Left hindlimb (tissue), 1 donor: ENCODE data around the gene SFRP5.
A peak's percentile ranks its signal among the peaks of the same experiment; 100 is the strongest.

Experiments used
- DNase-seq: peaks from one replicate; pipeline ENCODE4 v3.0.0-alpha.2; 2018

Gene SFRP5

GRCh38 chr10:97763947-97764346 lies 7.9 kb downstream of the SFRP5 start:
- no peak for DNase-seq

DNA sequence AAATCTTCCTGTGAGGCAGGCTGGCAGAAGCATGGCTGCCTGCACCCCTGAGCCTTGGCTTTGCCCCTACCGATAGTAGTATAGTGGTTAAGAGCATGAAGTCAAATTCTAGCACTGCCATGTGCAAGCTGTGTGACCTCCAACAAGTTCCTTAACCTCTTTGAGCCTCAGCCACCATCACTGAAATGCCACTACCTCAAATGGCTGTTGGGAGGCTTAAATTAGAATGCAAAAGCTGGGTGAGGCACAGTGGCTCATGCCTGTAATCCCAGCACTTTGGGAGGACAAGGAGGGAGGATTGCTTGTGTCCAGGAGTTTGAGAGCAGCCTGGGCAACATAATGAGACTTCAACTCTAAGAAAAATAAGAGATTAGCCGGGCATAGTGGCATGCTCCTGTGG lies 8.4 kb downstream of the SFRP5 start:
- DNase-seq: no peak

GRCh38 chr10:97762816-97763215 lies 9.0 kb downstream of the SFRP5 start:
- peak; percentile 63 for DNase-seq

GRCh38 chr10:97762056-97762455 lies 9.7 kb downstream of the SFRP5 start:
- no peak for DNase-seq

DNA sequence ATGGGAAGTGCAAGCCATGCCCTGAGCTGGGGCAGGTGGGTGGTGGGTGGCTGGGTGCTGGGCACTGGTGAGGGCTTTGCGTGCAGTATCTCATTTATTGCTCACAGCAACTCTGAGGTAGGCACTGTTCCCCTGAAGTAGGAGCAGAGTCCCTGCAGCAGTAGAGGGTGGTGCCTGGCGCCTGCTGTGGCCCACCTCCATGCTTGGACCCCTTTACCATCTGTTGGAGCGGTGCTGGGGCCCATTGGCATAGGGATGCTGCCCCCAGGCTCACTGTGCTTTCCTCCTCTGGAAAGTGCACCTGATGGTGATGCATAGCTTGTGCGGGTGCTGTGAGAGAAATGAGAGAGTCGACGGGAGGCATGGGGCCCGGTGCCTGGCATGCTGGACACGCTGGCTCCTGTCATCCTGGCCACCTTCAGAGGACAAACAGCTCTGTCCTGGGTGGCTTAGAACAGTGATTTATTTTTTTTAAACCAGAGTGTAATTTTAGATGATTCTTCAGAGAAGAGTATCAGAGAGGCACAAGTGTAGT lies 10.4 kb downstream of the SFRP5 start:
- no peak for DNase-seq

- no peak for DNase-seq
Observed at GRCh38 chr10:97760461-97761257, 11.1 kb downstream of the SFRP5 start.

DNA sequence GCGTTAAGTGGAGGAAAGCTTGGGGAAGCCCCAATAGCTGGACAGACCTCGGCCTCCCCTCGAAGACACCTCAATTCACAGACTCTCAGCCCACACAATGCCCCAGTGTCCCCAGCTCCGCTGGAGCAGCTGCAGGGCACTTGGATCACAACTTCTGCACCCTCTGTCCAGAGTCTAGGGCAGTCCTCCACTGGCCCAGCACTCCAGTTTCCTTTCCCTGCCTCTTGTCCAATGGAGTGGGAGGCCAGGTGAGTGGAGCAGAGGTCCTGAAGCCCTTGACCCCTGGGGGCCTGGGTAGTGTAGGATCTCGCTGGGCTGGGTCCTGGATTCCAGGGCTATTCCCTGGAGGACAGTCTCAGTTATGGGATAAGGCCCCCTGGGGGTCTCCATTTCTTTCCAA lies 11.9 kb downstream of the SFRP5 start:
- no peak for DNase-seq

DNA sequence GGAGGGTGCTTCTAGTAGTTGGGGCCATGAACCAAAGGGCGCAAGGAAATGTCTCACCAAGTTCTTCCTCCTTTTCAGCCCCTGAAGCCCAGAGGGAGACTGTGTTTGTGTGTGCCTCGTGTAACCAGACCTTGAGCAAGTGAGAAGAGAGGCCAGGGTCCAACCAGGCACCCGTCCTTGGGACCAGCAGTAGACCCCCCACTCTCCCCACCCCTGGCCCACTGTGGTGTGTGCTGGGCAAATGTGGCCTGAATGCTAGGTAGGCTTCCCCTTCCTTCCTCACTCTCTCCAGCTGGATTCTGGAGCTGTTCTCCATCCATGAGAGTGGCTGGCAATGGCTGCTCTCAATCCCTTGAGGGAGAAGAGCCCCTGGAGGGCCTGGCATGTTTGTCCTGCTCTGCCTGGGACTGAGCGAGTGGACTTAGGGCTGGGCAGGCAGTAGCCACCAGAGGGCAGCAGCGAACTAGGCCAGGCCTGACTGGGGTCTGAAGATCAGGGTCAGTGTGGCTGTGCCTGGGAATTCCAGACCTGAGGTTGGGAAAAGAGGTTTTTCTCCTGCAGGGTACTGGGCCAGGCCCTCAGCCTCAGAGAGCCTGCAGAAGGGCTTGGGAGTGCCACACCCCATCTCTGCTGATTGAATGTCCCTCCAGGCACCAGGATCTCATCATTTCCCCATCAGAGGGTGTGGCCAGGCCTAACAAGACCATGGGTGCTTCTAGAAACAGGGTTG lies 12.5 kb downstream of the SFRP5 start:
- no peak for DNase-seq

DNA sequence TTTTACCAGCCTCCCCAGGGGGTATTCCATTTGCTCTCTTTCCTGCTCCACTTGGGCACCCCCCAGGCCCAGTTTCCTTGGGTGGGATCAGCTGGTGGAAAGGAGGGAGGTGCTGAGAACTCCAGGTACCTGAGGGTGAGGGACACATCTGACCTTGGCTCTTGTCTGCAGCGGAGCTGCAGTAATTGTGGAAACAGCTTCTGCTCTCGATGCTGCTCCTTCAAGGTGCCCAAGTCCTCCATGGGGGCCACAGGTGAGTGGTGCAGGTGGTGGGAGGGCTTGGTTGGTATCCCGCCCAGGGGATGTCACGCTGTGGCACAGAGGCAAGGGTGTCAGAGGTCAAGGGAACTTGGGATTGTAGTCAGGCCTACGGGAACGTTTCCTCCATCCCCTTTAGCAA lies 14.3 kb downstream of the SFRP5 start:
- DNase-seq: no peak

DNA sequence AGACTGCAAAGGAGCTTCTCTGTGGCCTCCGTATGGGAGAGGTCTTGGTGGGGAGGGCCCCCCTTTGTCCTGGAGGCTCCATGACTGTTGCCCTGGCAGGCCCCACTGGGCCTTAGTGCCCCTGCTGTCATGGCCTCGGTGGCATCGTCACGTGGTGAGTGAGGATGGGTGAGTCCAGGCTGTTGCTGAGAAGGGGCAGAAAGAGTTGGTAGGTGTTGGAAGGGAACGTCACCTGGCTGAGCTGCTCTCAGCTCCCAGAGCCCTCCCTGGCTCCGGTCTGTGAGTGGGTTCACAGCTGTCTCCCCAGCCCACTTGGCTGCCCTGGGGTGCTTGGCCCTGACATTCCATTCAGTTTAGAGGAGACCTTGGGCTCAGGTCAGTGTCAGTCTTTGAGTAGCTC lies 16.1 kb downstream of the SFRP5 start:
- DNase-seq: no peak

GRCh38 chr10:97754726-97755125 lies 17.1 kb downstream of the SFRP5 start:
- no peak for DNase-seq

- no peak for DNase-seq
Observed at GRCh38 chr10:97752956-97753355, 18.8 kb downstream of the SFRP5 start.

- DNase-seq: no peak
Observed at GRCh38 chr10:97748116-97748515, 23.7 kb downstream of the SFRP5 start.

GRCh38 chr10:97747573-97747972 lies 24.2 kb downstream of the SFRP5 start:
- DNase-seq: no peak

- no peak for DNase-seq
Observed at GRCh38 chr10:97744405-97745035, 27.3 kb downstream of the SFRP5 start.

DNA sequence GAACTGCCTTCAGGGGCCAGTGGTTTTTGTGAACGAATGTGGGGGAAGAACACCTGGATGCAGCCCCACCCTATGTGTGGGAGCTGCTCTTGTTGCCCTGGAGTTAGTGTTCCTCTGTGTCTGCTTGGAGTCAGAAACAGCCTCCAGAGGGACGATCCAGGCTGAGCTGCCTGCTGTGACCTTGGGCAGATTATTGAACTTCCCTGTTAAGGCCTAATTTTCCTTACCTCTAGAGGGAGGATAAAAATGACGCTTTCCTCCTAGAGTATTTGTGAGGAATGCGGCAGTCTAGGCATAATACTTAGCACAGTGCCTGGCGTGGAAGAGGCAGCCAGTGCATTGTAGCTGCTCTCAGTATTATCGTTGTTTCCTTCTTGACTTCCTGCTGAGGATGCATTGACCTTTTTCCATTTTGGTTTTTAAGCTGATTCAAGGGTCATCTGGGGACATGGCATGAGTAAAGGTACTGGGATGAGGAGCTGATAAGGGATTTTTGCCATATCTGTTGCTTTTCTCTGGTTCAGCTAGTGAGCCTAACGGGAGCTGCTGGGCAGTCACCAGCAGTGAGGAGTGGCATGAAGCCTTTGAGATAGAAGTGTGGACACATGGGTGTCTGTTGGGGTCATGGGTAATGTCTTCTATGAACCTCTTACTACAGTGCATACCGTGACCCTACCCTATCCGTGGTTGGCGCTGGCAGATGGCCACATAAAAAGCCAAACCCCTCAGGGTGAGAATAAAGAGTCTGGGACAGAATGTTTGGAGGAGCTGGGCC lies 28.4 kb downstream of the SFRP5 start:
- no peak for DNase-seq

GRCh38 chr10:97740613-97741012 lies 31.2 kb downstream of the SFRP5 start:
- DNase-seq: no peak

- DNase-seq: no peak
Observed at GRCh38 chr10:97738616-97739015, 33.2 kb downstream of the SFRP5 start.

GRCh38 chr10:97737770-97738265 lies 34.0 kb downstream of the SFRP5 start:
- DNase-seq: no peak

GRCh38 chr10:97736902-97737769 lies 34.7 kb downstream of the SFRP5 start, which contains the start of gene ZFYVE27:
Gene ZFYVE27, plus strand, starts transcription at chr10:97737128. Its CDS starts 1,350 bp downstream, at chr10:97738478.
- DNase-seq: peak; percentile 96

GRCh38 chr10:97736403-97736901 lies 35.3 kb downstream of the SFRP5 start:
- DNase-seq: no peak
